Natural killer cell (primary cell): ENCODE data around the gene H6PD. TPM values are rescaled to one million over a fixed set of nuclear protein-coding genes. Genes with fewer than 3 reads are reported as not detected.

Experiments
- ATAC-seq, 3 donors: fragments of 150-1000 bp in 2 of 3; fragments of 200-7000 bp in 1 of 3; cut with Tn5 transposase; 1 replicate in 1 of 3; 2 replicates in 2 of 3; pipeline ENCODE4 v1.10.0; 2021; ENCODE audit warnings: mild to moderate bottlenecking in 2 of 3, moderate library complexity in 2 of 3
- DNase-seq, 2 donors: peaks; one replicate each; pipeline versions ENCODE4 v3.0.0 to v3.0.0-alpha.2; 2013 to 2021; ENCODE audit warnings: mixed read lengths in 1 of 2
- H3K27ac ChIP-seq: one replicate; pipeline ENCODE4 v1.5.1; 2013; ENCODE audit warnings: mild to moderate bottlenecking, low read length
- H3K27me3 ChIP-seq: one replicate; pipeline ENCODE4 v1.6.1; 2013; ENCODE audit warnings: low read length; ENCODE audit not compliant: control insufficient read depth, insufficient read depth
- H3K36me3 ChIP-seq: one replicate; pipeline ENCODE4 v1.6.1; 2013; ENCODE audit warnings: low read length; ENCODE audit not compliant: control insufficient read depth, insufficient read depth
- H3K4me1 ChIP-seq: one replicate; pipeline ENCODE4 v1.6.1; 2013; ENCODE audit warnings: low read length; ENCODE audit not compliant: control insufficient read depth, insufficient read depth
- H3K4me3 ChIP-seq: one replicate; pipeline ENCODE4 v1.5.1; 2013; ENCODE audit warnings: low read length
- H3K9me3 ChIP-seq: one replicate; pipeline ENCODE4 v1.6.1; 2013; ENCODE audit warnings: low read length; ENCODE audit not compliant: control insufficient read depth, insufficient read depth
- H3K27ac Mint-ChIP-seq, 2 donors: one replicate each; pipeline ENCODE4 v1.8.0; 2022; ENCODE audit warnings: mild to moderate bottlenecking in 2 of 2, mixed read lengths in 2 of 2, moderate library complexity in 1 of 2
- H3K27me3 Mint-ChIP-seq, 2 donors: one replicate each; pipeline ENCODE4 v1.8.0; 2022; ENCODE audit warnings: low read depth in 2 of 2, mixed read lengths in 2 of 2
- H3K36me3 Mint-ChIP-seq: one replicate; pipeline ENCODE4 v1.8.0; 2022; ENCODE audit warnings: mixed read lengths
- H3K4me1 Mint-ChIP-seq, 2 donors: one replicate each; pipeline ENCODE4 v1.8.0; 2022; ENCODE audit warnings: mixed read lengths in 2 of 2
- H3K4me3 Mint-ChIP-seq: one replicate; pipeline ENCODE4 v1.8.0; 2022; ENCODE audit warnings: mild to moderate bottlenecking, moderate library complexity, mixed read lengths
- H3K9me3 Mint-ChIP-seq, 2 donors: one replicate each; pipeline ENCODE4 v1.8.0; 2022; ENCODE audit warnings: mixed read lengths in 2 of 2
- CTCF ChIP-seq: fragments of 200-600 bp; IDR thresholded peaks from one replicate; pipeline ENCODE4 v1.8.0; 2022; ENCODE audit warnings: antibody characterized with exemption
- WGBS: methylation state at CpG from one replicate; pipeline ENCODE4 v1.1.7; 2013; ENCODE audit warnings: missing lambda C conversion rate; ENCODE audit not compliant: insufficient coverage; 5-methylcytosine and 5-hydroxymethylcytosine counted together
- intact Hi-C: fragments of 100-400 bp; cut with micrococcal nuclease; formaldehyde crosslinking; loops from one replicate; pipeline ENCODE4 v1.14.2; 2022
- total RNA-seq, 4 donors: library from RNA; stranded (reverse); fragments of 120-200 nt in 1 of 4; gene quantifications; one replicate each; pipeline versions ENCODE4 v1.2.3 to v1.2.4, GENCODE V29; 2013 to 2022

Gene H6PD
- total RNA-seq, 3 donors from 2014 or later (not counting 1 experiment from before 2014, with no cell fraction given), result 24.3 to 37.1 (median 31.2) TPM

GRCh38 chr1:9197186-9198099 lies 37.1 kb upstream of the H6PD start:
- peaks cover 33% of the 10 kb centered on the region for H3K27me3 ChIP-seq
- H3K27ac Mint-ChIP-seq, result no peak overlapping the region

GRCh38 chr1:9198538-9199361 lies 35.8 kb upstream of the H6PD start:
- Histone ChIP-seq H3K27me3 (peaks cover 39% of the 10 kb centered on the region), H3K27ac (no peak overlapping the region), H3K9me3 (no peaks in the 10 kb centered on the region), H3K4me1 (peaks cover 20% of the 10 kb centered on the region), H3K36me3 (no peaks in the 10 kb centered on the region), H3K4me3 (no peak overlapping the region)
- H3K4me3 Mint-ChIP-seq, result no peak overlapping the region
- DNase-seq, result no peak
- peaks cover 58 to 78% of the 10 kb centered on the region in 2 donors for H3K27me3 Mint-ChIP-seq
- no peak for ATAC-seq
- intact Hi-C loops, result no loop called here
- peaks cover 0 to 23% of the 10 kb centered on the region in 2 donors for H3K4me1 Mint-ChIP-seq
- TF ChIP-seq CTCF, result no peak
- H3K36me3 Mint-ChIP-seq, result no peaks in the 10 kb centered on the region
- no peak overlapping the region for H3K27ac Mint-ChIP-seq
- WGBS, result 18% methylated on average over 54 of the region's 54 CpGs
- no peaks in the 10 kb centered on the region for H3K9me3 Mint-ChIP-seq

More at GRCh38 chr1:9197186-9198099, 37.1 kb upstream of the H6PD start:
- Histone ChIP-seq H3K4me3 (no peak overlapping the region), H3K36me3 (no peaks in the 10 kb centered on the region), H3K9me3 (no peaks in the 10 kb centered on the region), H3K27ac (no peak overlapping the region), H3K4me1 (peaks cover 14% of the 10 kb centered on the region)
- TF ChIP-seq CTCF, result no peak
- peaks cover 48 to 65% of the 10 kb centered on the region in 2 donors for H3K27me3 Mint-ChIP-seq
- ATAC-seq (no peak), DNase-seq (no peak)
- no peak overlapping the region for H3K4me3 Mint-ChIP-seq
- no peaks in the 10 kb centered on the region for H3K36me3 Mint-ChIP-seq
- WGBS, result 83% methylated on average over 22 of the region's 22 CpGs
- intact Hi-C loops, result loop anchor here (2.0 kb wide), 1 partner anchor 87 kb away; no protein-coding TSS in a partner anchor
- peaks cover 0 to 14% of the 10 kb centered on the region in 2 donors for H3K4me1 Mint-ChIP-seq
- H3K9me3 Mint-ChIP-seq, result no peaks in the 10 kb centered on the region

- Mint-ChIP-seq H3K36me3 (no peaks in the 10 kb centered on the region), H3K27me3 (peaks cover 65 to 89% of the 10 kb centered on the region in 2 donors), H3K27ac (no peak overlapping the region), H3K4me1 (peaks cover 0 to 23% of the 10 kb centered on the region in 2 donors), H3K9me3 (no peaks in the 10 kb centered on the region), H3K4me3 (no peak overlapping the region)
- ATAC-seq, result no peak
- no peak for TF ChIP-seq CTCF
- intact Hi-C loops, result no loop called here
- no peak for DNase-seq
- peaks cover 47% of the 10 kb centered on the region for H3K27me3 ChIP-seq
- no peak overlapping the region for H3K4me3 ChIP-seq
- H3K27ac ChIP-seq, result no peak overlapping the region
- H3K4me1 ChIP-seq, result peaks cover 23% of the 10 kb centered on the region
- H3K9me3 ChIP-seq, result no peaks in the 10 kb centered on the region
- WGBS, result 43% methylated on average over 7 of the region's 7 CpGs
- no peaks in the 10 kb centered on the region for H3K36me3 ChIP-seq
Measured at GRCh38 chr1:9200441-9200840, 34.1 kb upstream of the H6PD start.
